Measurements from ENCODE around the gene DSCAML1. TPM values are rescaled to one million over a fixed set of nuclear protein-coding genes. Genes with fewer than 3 reads are reported as not detected.

The DSCAML1 gene
- total and polyA plus RNA-seq, 2 of the 8 experiments (the other 6 are each of a cell fraction or from before 2014, with no cell fraction given), result 0.19 to 0.24 TPM

DNA sequence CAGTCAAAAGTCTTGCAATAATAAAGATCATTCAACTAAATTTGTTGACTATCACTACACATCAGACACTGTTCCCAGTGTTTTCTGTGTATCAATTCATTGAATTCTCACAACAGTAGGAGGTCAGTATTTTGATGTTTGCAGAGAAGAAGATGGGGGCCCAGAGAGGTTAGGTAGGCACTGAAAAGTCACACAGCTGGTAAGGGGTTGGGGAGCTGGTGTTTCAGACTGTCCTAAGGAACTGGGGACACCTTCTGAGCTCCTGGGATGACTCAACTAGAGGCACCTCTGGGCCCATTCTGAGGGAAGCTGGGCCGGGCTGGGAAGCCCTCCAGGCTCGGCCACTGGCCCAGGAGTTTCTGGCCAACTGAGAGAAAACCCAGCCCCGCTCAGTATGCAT, 180.0 kb downstream of the DSCAML1 start:
- H2BK12ac ChIP-seq (ENCODE audit: low read depth, low read length), result no peak overlapping the region
- no peaks in the 10 kb centered on the region; the same call in 1 of the 2 replicates for H3K23me2 ChIP-seq (ENCODE audit: low read depth, low read length)
- no peak overlapping the region for H3K18ac ChIP-seq (ENCODE audit: extremely low read depth, low read length)
- H2AFZ ChIP-seq (ENCODE audit: low read length), result no peak overlapping the region
- no peak overlapping the region for H4K5ac ChIP-seq (ENCODE audit: insufficient read length, low read depth, low read length)
- H2BK15ac ChIP-seq (ENCODE audit: low read length), result no peak overlapping the region
- no peak overlapping the region for H3K56ac ChIP-seq (replicated peaks; ENCODE audit: insufficient read length, low read depth, low read length)
- H3K23ac ChIP-seq (ENCODE audit: insufficient read length), result no peak overlapping the region
- WGBS, 2 experiments (ENCODE audit: extremely low coverage in 1 of 2, insufficient coverage in 1 of 2, insufficient read length in 1 of 2, insufficient replicate concordance in 2 of 2, low coverage in 1 of 2, low lambda C conversion rate in 2 of 2, missing lambda C conversion rate in 1 of 2), result 74% methylated on average over 3 of the region's 3 CpGs; no CpG with 5 or more reads in 1 of the 2 experiments
- no peaks in the 10 kb centered on the region for H3K79me2 ChIP-seq (ENCODE audit: control insufficient read depth in 1 of 2, insufficient read depth in 2 of 2, low read length in 2 of 2)
- peaks cover 0 to 2% (median 1%) of the 10 kb centered on the region in 4 experiments; a peak in 1 of 7 replicates for H3K27me3 ChIP-seq (replicated peaks in 1 of 4; ENCODE audit: control insufficient read depth in 3 of 4, extremely low read depth in 1 of 4, insufficient read depth in 3 of 4, low read length in 3 of 4)
- peaks cover 0 to 25% (median 20%) of the 10 kb centered on the region in 4 experiments; a peak in 5 of 7 replicates for H3K4me1 ChIP-seq (replicated peaks in 1 of 4; ENCODE audit: control insufficient read depth in 3 of 4, insufficient read depth in 4 of 4, low read length in 3 of 4)
- peaks cover 0 to 5% of the 10 kb centered on the region in 2 experiments; a peak in 2 of 4 replicates for H3K9me3 ChIP-seq (ENCODE audit: insufficient read depth in 2 of 2, low read depth in 1 of 2, low read length in 1 of 2)
- no peak overlapping the region for H3K9ac ChIP-seq (replicated peaks in 1 of 4; ENCODE audit: extremely low read depth in 1 of 4, low read depth in 3 of 4, low read length in 3 of 4)
- no peak overlapping the region for H3K4me2 ChIP-seq (ENCODE audit: insufficient read depth in 1 of 2, low read depth in 2 of 2, low read length in 2 of 2)
- POLR2A ChIA-PET (ENCODE audit: partially characterized antibody), result no interaction called here
- H4K20me1 ChIP-seq (replicated peaks in 1 of 2; ENCODE audit: control insufficient read depth in 1 of 2, insufficient read depth in 2 of 2, low read length in 2 of 2), result no peaks in the 10 kb centered on the region
- H3K79me1 ChIP-seq (ENCODE audit: low read depth, low read length), result no peaks in the 10 kb centered on the region
- H3K14ac ChIP-seq (ENCODE audit: insufficient read length), result no peak overlapping the region
- peak; percentile 70; the same call in 1 of the 2 replicates for TF ChIP-seq KDM1A (IDR thresholded peaks at IDR 0.05; ENCODE audit: borderline replicate concordance, low read length)
- TF ChIP-seq BCL11A (IDR thresholded peaks at IDR 0.05; ENCODE audit: low read depth in 2 of 2, low read length in 2 of 2), result no peak
- no peak overlapping the region for H2BK5ac ChIP-seq (ENCODE audit: low read depth, low read length)
- CTCF ChIA-PET (ENCODE audit: partially characterized antibody), result interaction anchor here (0.8 to 11.2 kb wide), 10 partner anchors 9 to 190 kb away, joined by 3 to 142 read pairs (median 14); no protein-coding TSS in a partner anchor
- H3K36me3 ChIP-seq (ENCODE audit: control insufficient read depth in 2 of 4, insufficient read depth in 4 of 4, low read length in 3 of 4), result no peaks in the 10 kb centered on the region
- H2BK120ac ChIP-seq (replicated peaks; ENCODE audit: low read depth, low read length), result no peak overlapping the region
- no peak overlapping the region for H2BK20ac ChIP-seq (ENCODE audit: low read length)
- no peak overlapping the region for H2AK5ac ChIP-seq (ENCODE audit: low read depth, low read length)
- H3K4me3 ChIP-seq (ENCODE audit: extremely low read depth in 1 of 4, insufficient read depth in 2 of 4, low read depth in 3 of 4, low read length in 4 of 4), result no peak overlapping the region
- no peak overlapping the region for H4K91ac ChIP-seq (replicated peaks; ENCODE audit: insufficient read length, low read length)
- FAIRE-seq (no peak), DNase-seq (ENCODE audit: low read depth in 1 of 2, low spot score in 2 of 2) (no peak)
- no peak overlapping the region for H3K27ac ChIP-seq (ENCODE audit: low read depth, low read length)
- H4K8ac ChIP-seq (ENCODE audit: extremely low read depth, insufficient read depth, low read length), result no peak overlapping the region
- no peak overlapping the region for H3K4ac ChIP-seq (replicated peaks; ENCODE audit: insufficient read length, low read depth, low read length)

Measured in H1 (cell line).